Measurements from ENCODE around the gene KIF1B.
"Not testable (repeated sequence)": the region's sequence is repeated elsewhere in the genome, so short reads cannot be mapped to it uniquely, and the experiment has no call there.

- TF ChIP-seq, protein P1, sequence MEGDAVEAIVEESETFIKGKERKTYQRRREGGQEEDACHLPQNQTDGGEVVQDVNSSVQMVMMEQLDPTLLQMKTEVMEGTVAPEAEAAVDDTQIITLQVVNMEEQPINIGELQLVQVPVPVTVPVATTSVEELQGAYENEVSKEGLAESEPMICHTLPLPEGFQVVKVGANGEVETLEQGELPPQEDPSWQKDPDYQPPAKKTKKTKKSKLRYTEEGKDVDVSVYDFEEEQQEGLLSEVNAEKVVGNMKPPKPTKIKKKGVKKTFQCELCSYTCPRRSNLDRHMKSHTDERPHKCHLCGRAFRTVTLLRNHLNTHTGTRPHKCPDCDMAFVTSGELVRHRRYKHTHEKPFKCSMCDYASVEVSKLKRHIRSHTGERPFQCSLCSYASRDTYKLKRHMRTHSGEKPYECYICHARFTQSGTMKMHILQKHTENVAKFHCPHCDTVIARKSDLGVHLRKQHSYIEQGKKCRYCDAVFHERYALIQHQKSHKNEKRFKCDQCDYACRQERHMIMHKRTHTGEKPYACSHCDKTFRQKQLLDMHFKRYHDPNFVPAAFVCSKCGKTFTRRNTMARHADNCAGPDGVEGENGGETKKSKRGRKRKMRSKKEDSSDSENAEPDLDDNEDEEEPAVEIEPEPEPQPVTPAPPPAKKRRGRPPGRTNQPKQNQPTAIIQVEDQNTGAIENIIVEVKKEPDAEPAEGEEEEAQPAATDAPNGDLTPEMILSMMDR (IDR thresholded peaks at IDR 0.05; ENCODE audit: low read length): not testable (repeated sequence)
- not testable (repeated sequence) for TF ChIP-seq EZH2 (IDR thresholded peaks at IDR 0.05; ENCODE audit: borderline replicate concordance, low read length)
These were observed 49.2 kb downstream of the KIF1B start for GRCh38 chr1:10259547-10259946.

Measured in OCI-LY1 (cell line).